ENCODE results near the gene DDT. TPM values are rescaled to one million over a fixed set of nuclear protein-coding genes. Genes with fewer than 3 reads are reported as not detected.

DDT gene
- polyA plus RNA-seq, 3 donors: 237 to 642 (median 528) TPM

Other genes starting within 250 kb of the DDT start
- 1 to 10 TPM in 2 of 3 donors, under 1 TPM in 1; 0.71 to 1.3 (median 1.0) TPM for gene ZNF70, start 223.3 kb downstream of the DDT start, polyA plus RNA-seq
- gene VPREB3, start 220.0 kb downstream of the DDT start, polyA plus RNA-seq: 1 to 10 TPM in 1 of 3 donors, under 1 TPM in 1, not detected in 1; 0.87 to 1.1 TPM
- gene C22orf15, start 211.5 kb downstream of the DDT start, polyA plus RNA-seq: under 1 TPM in 1 of 3 donors, not detected in 2; 0.12 TPM
- 100 to 1,000 TPM in 2 of 3 donors, 10 to 100 TPM in 1; 75.1 to 432 (median 284) TPM for gene CHCHD10, start 206.5 kb downstream of the DDT start, polyA plus RNA-seq
- gene MMP11, start 201.6 kb downstream of the DDT start, polyA plus RNA-seq: 1 to 10 TPM in 2 of 3 donors, under 1 TPM in 1; 0.66 to 1.9 (median 1.6) TPM
- gene SMARCB1, start 187.5 kb downstream of the DDT start, polyA plus RNA-seq: 10 to 100 TPM; 33.5 to 50.1 (median 38.6) TPM
- 10 to 100 TPM in 1 of 3 donors, 1 to 10 TPM in 1, under 1 TPM in 1; 0.79 to 26.4 (median 1.9) TPM for gene DERL3, start 135.4 kb downstream of the DDT start, polyA plus RNA-seq
- 10 to 100 TPM in 2 of 3 donors, 1 to 10 TPM in 1; 6.2 to 12.3 (median 10.3) TPM for gene SLC2A11, start 116.6 kb downstream of the DDT start, polyA plus RNA-seq
- 100 to 1,000 TPM; 327 to 436 (median 380) TPM for gene MIF, start 80.1 kb downstream of the DDT start, polyA plus RNA-seq
- 10 to 100 TPM in 2 of 3 donors, 1 to 10 TPM in 1; 6.2 to 12.9 (median 10.0) TPM for gene GSTT2B, start 13.2 kb downstream of the DDT start, polyA plus RNA-seq
- 10 to 100 TPM in 1 of 3 donors, 1 to 10 TPM in 2; 1.8 to 10.6 (median 3.1) TPM for gene DDTL, start 7.6 kb downstream of the DDT start, polyA plus RNA-seq
- 1 to 10 TPM in 1 of 3 donors, under 1 TPM in 1, not detected in 1; 0.28 to 2.7 TPM for gene GSTT2, start 5.7 kb upstream of the DDT start, polyA plus RNA-seq
- not detected for gene GSTT4, start 31.0 kb upstream of the DDT start, polyA plus RNA-seq
- gene CABIN1, start 36.9 kb upstream of the DDT start, polyA plus RNA-seq: 10 to 100 TPM; 11.2 to 21.0 (median 14.2) TPM
- 1 to 10 TPM in 2 of 3 donors, under 1 TPM in 1; 0.77 to 9.3 (median 6.3) TPM for gene SUSD2, start 207.0 kb upstream of the DDT start, polyA plus RNA-seq